Measurements from ENCODE around the gene CPLANE2. TPM values are rescaled to one million over a fixed set of nuclear protein-coding genes. Genes with fewer than 3 reads are reported as not detected.

CPLANE2 gene
- total RNA-seq, 1 experiment from 2014 or later: 4.2 TPM

GRCh38 chr1:16230744-16231143 lies 6.2 kb downstream of the CPLANE2 start:
- no peak for TF ChIP-seq CTCF (IDR thresholded peaks at IDR 0.05; ENCODE audit: unreplicated experiment)
- Mint-ChIP-seq H3K4me3 (ENCODE audit: low read depth, unreplicated experiment) (no peak overlapping the region), H3K4me1 (ENCODE audit: low read depth, unreplicated experiment) (no peaks in the 10 kb centered on the region), H3K27me3 (ENCODE audit: unreplicated experiment) (no peaks in the 10 kb centered on the region), H3K27ac (ENCODE audit: unreplicated experiment) (no peak overlapping the region), H3K36me3 (ENCODE audit: insufficient read depth, unreplicated experiment) (no peaks in the 10 kb centered on the region), H3K9me3 (ENCODE audit: low read depth, unreplicated experiment) (no peaks in the 10 kb centered on the region)
- CTCF ChIA-PET: no interaction called here
- no peak for DNase-seq
- intact Hi-C loops (cut with micrococcal nuclease; ENCODE audit: unreplicated experiment): no loop called here
- no TSS peak for BruUV-seq (replicated peaks)

GRCh38 chr1:16229976-16230740 lies 6.8 kb downstream of the CPLANE2 start:
- no peak overlapping the region for H3K27ac Mint-ChIP-seq (ENCODE audit: unreplicated experiment)
- BruUV-seq (replicated peaks): no TSS peak
- CTCF ChIA-PET: no interaction called here

GRCh38 chr1:16226490-16227179 lies 10.3 kb downstream of the CPLANE2 start:
- CTCF ChIA-PET: no interaction called here
- DNase-seq: no peak
- Mint-ChIP-seq H3K4me3 (ENCODE audit: low read depth, unreplicated experiment) (no peak overlapping the region), H3K9me3 (ENCODE audit: low read depth, unreplicated experiment) (no peaks in the 10 kb centered on the region), H3K36me3 (ENCODE audit: insufficient read depth, unreplicated experiment) (no peaks in the 10 kb centered on the region), H3K27me3 (ENCODE audit: unreplicated experiment) (peaks cover 5% of the 10 kb centered on the region), H3K4me1 (ENCODE audit: low read depth, unreplicated experiment) (no peaks in the 10 kb centered on the region), H3K27ac (ENCODE audit: unreplicated experiment) (no peak overlapping the region)
- intact Hi-C loops (cut with micrococcal nuclease; ENCODE audit: unreplicated experiment): no loop called here
- TF ChIP-seq CTCF (IDR thresholded peaks at IDR 0.05; ENCODE audit: unreplicated experiment): no peak
- BruUV-seq (replicated peaks): no TSS peak

More at GRCh38 chr1:16229976-16230740, 6.8 kb downstream of the CPLANE2 start:
- TF ChIP-seq CTCF (IDR thresholded peaks at IDR 0.05; ENCODE audit: unreplicated experiment): no peak
- no peaks in the 10 kb centered on the region for H3K27me3 Mint-ChIP-seq (ENCODE audit: unreplicated experiment)
- DNase-seq: no peak
- H3K4me3 Mint-ChIP-seq (ENCODE audit: low read depth, unreplicated experiment): no peak overlapping the region
- H3K36me3 Mint-ChIP-seq (ENCODE audit: insufficient read depth, unreplicated experiment): no peaks in the 10 kb centered on the region
- intact Hi-C loops (cut with micrococcal nuclease; ENCODE audit: unreplicated experiment): no loop called here
- no peaks in the 10 kb centered on the region for H3K4me1 Mint-ChIP-seq (ENCODE audit: low read depth, unreplicated experiment)
- H3K9me3 Mint-ChIP-seq (ENCODE audit: low read depth, unreplicated experiment): no peaks in the 10 kb centered on the region

- Mint-ChIP-seq H3K4me1 (ENCODE audit: low read depth, unreplicated experiment) (no peaks in the 10 kb centered on the region), H3K4me3 (ENCODE audit: low read depth, unreplicated experiment) (no peak overlapping the region), H3K36me3 (ENCODE audit: insufficient read depth, unreplicated experiment) (no peaks in the 10 kb centered on the region), H3K9me3 (ENCODE audit: low read depth, unreplicated experiment) (no peaks in the 10 kb centered on the region), H3K27ac (ENCODE audit: unreplicated experiment) (no peak overlapping the region), H3K27me3 (ENCODE audit: unreplicated experiment) (peaks cover 11% of the 10 kb centered on the region)
- no peak for TF ChIP-seq CTCF (IDR thresholded peaks at IDR 0.05; ENCODE audit: unreplicated experiment)
- intact Hi-C loops (cut with micrococcal nuclease; ENCODE audit: unreplicated experiment): no loop called here
- DNase-seq: no peak
- BruUV-seq (replicated peaks): no TSS peak
- CTCF ChIA-PET: no interaction called here
These were observed 10.9 kb downstream of the CPLANE2 start for GRCh38 chr1:16226129-16226489.

Measured in Calu3 (cell line).